Esophagus muscularis mucosa (tissue), 4 donors: ENCODE data around the gene FGD5. TPM values are rescaled to one million over a fixed set of nuclear protein-coding genes. Genes with fewer than 3 reads are reported as not detected.
"Not testable (repeated sequence)": the region's sequence is repeated elsewhere in the genome, so short reads cannot be mapped to it uniquely, and the experiment has no call there.

Experiments used
- DNase-seq: peaks from one replicate; pipeline ENCODE4 v3.0.0-alpha.2; 2017; ENCODE audit errors: extremely low spot score
- H3K27ac ChIP-seq, 4 donors: fragments of 200-600 bp; sonication (generic); replicated peaks in 1 of 4; 1 replicate in 3 of 4; 2 replicates in 1 of 4; pipeline ENCODE4 v1.5.1; 2016 to 2019; ENCODE audit warnings: mild to moderate bottlenecking in 1 of 4
- H3K27me3 ChIP-seq, 4 donors: fragments of 200-600 bp; sonication (generic); one replicate each; pipeline versions ENCODE4 v1.5.1 to v1.6.0; 2016 to 2019
- H3K36me3 ChIP-seq, 4 donors: fragments of 200-600 bp; sonication (generic); one replicate each; pipeline ENCODE4 v1.5.1; 2016 to 2019
- H3K4me1 ChIP-seq, 4 donors: fragments of 200-600 bp; sonication (generic); one replicate each; pipeline ENCODE4 v1.5.1; 2016 to 2019
- H3K4me3 ChIP-seq, 4 donors: fragments of 200-600 bp; sonication (generic); 1 replicate in 2 of 4; 2 replicates in 2 of 4; pipeline ENCODE4 v1.5.1; 2016 to 2019; ENCODE audit warnings: mild to moderate bottlenecking in 4 of 4, moderate library complexity in 1 of 4
- H3K9me3 ChIP-seq, 4 donors: fragments of 200-600 bp; sonication (generic); 1 replicate in 3 of 4; 2 replicates in 1 of 4; pipeline ENCODE4 v1.5.1; 2016 to 2019
- CTCF ChIP-seq, 3 experiments: fragments of 200-600 bp in 2 of 3; fragments of 450-650 bp in 1 of 3; sonication (generic) in 2 of 3; IDR thresholded peaks; one replicate each; pipeline ENCODE4 v1.5.1; 2017 to 2019; ENCODE audit warnings: antibody characterized with exemption in 3 of 3, mild to moderate bottlenecking in 2 of 3, moderate library complexity in 1 of 3
- EP300 ChIP-seq: sonication (generic); formaldehyde crosslinking; IDR thresholded peaks from one replicate; pipeline ENCODE4 v1.6.1; 2017; ENCODE audit warnings: antibody characterized with exemption
- POLR2A ChIP-seq: fragments of 450-650 bp; IDR thresholded peaks from one replicate; pipeline ENCODE4 v1.6.1; 2017; ENCODE audit warnings: antibody characterized with exemption, moderate library complexity, mild to moderate bottlenecking, low read depth
- POLR2AphosphoS5 ChIP-seq, 2 donors: sonication (generic); formaldehyde crosslinking; IDR thresholded peaks; one replicate each; pipeline ENCODE4 v1.6.1; 2017; ENCODE audit warnings: antibody characterized with exemption in 2 of 2
- WGBS: methylation state at CpG from one replicate; pipeline ENCODE4 v1.1.5; 2018; 5-methylcytosine and 5-hydroxymethylcytosine counted together
- intact Hi-C: fragments of 100-400 bp; cut with DNase I; formaldehyde crosslinking; loops from one replicate; pipeline ENCODE4 v1.15.1; 2023
- total RNA-seq, 4 donors: library from RNA; depleted of rRNA; stranded (reverse); fragments of >200 nt; gene quantifications; one replicate each; pipeline versions ENCODE4 v1.1.0 to v1.2.1, GENCODE V29; 2016

The FGD5 gene
- total RNA-seq, 4 donors from 2014 or later = 15.4 to 21.1 (median 16.1) TPM

- intact Hi-C loops = no loop called here
- Histone ChIP-seq H3K27me3 (no peaks in the 10 kb centered on the region), H3K36me3 (peaks cover 0 to 47% (median 30%) of the 10 kb centered on the region in 4 donors), H3K9me3 (peaks cover 0 to 11% (median 0%) of the 10 kb centered on the region in 4 donors), H3K4me1 (peaks cover 6 to 17% (median 11%) of the 10 kb centered on the region in 4 donors), H3K4me3 (no peak overlapping the region), H3K27ac (no peak overlapping the region)
- no peak for TF ChIP-seq POLR2A
- TF ChIP-seq CTCF (IDR thresholded peaks at IDR 0.05) = no peak
- TF ChIP-seq POLR2AphosphoS5 (IDR thresholded peaks at IDR 0.05) = no peak
- TF ChIP-seq EP300 = no peak
- DNase-seq = no peak
- 87% methylated on average over 4 of the region's 15 CpGs for WGBS
These were observed 82.4 kb downstream of the FGD5 start for GRCh38 chr3:14900881-14901873.

DNA sequence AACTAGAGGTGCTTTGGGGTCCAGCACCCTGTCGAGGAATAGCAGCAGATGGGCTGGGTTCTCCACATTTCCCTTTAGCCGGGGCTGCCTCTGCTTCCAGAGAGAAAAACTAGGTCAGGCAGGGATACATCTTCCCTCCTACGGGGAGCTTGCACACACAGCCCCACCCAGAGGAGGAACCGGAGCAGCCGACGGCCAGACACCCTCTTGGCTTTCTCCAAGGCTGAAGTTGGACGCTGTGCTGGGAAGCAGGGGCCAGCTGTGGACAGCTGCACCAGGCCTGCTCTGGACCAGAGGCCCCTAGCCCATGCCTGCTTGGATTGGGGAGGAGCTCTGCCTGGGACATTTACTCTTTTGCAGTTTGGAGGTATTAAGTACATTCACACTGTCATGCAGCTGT lies 84.0 kb downstream of the FGD5 start:
- Histone ChIP-seq H3K4me1 (peaks cover 6 to 28% (median 14%) of the 10 kb centered on the region in 4 donors), H3K27ac (peak overlapping the region in 1 of 4 donors; percentile 19), H3K4me3 (no peak overlapping the region), H3K9me3 (peaks cover 0 to 11% (median 0%) of the 10 kb centered on the region in 4 donors), H3K36me3 (peaks cover 0 to 47% (median 27%) of the 10 kb centered on the region in 4 donors), H3K27me3 (no peaks in the 10 kb centered on the region)
- intact Hi-C loops = no loop called here
- WGBS = 30% methylated on average over 3 of the region's 7 CpGs
- peak; percentile 93 for DNase-seq
- no peak for TF ChIP-seq POLR2A
- TF ChIP-seq POLR2AphosphoS5 (IDR thresholded peaks at IDR 0.05) = peak; percentile 53
- TF ChIP-seq CTCF (IDR thresholded peaks at IDR 0.05) = no peak

DNA sequence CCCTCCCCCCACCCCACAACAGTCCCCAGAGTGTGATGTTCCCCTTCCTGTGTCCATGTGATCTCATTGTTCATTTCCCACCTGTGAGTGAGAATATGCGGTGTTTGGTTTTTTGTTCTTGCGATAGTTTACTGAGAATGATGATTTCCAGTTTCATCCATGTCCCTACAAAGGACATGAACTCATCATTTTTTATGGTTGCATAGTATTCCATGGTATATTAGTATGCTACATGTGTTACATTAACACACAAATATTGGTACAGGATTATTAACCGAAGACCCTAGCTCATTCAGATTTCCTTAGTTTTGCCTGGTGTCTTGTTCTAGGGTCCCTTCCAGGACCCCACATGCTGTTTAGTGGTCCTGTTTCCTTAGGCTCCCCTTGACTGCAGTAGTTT lies 84.7 kb downstream of the FGD5 start:
- 97% methylated on average over 3 of the region's 3 CpGs for WGBS
- intact Hi-C loops, H3K27ac ChIP-seq: not testable (repeated sequence)

DNA sequence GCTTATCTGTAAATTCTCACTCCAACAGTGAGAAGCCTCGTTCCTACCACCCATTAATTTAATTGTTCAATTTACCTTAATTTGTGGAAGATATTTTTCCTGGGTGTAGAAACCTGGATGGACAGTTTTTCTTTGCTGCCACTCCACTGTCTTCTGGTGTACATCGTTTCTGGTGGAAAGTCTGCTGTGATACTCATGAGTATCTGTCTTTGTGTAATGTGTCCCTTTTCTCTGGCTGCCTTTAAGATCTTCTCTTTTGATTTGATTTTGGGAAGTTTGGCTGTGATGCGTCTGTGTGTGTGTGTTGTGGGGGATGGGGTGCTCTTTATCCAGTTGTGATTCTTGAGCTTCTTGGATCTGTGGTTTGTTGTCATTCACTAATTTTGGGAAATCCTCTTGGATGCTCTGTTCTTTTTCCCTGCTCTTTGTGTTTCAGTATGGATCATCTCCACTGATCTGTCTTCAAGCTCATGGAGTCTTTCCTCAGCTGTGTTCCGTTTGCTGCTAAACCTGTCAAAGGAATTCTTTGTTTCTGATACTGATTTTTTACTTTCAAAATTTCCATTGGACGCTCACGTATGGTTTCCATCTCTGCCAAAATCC lies 86.4 kb downstream of the FGD5 start:
- Histone ChIP-seq H3K4me1 (peaks cover 6 to 28% (median 17%) of the 10 kb centered on the region in 4 donors), H3K9me3 (peaks cover 0 to 11% (median 0%) of the 10 kb centered on the region in 4 donors), H3K36me3 (peaks cover 0 to 27% (median 13%) of the 10 kb centered on the region in 4 donors), H3K27ac (no peak overlapping the region), H3K4me3 (no peak overlapping the region), H3K27me3 (no peaks in the 10 kb centered on the region)
- TF ChIP-seq EP300 = no peak
- no peak for TF ChIP-seq POLR2A
- TF ChIP-seq POLR2AphosphoS5 (IDR thresholded peaks at IDR 0.05) = no peak
- no peak for TF ChIP-seq CTCF (IDR thresholded peaks at IDR 0.05)
- 96% methylated on average over 6 of the region's 6 CpGs for WGBS
- intact Hi-C loops = no loop called here
- DNase-seq = no peak

More for the DNA sequence above, 84.7 kb downstream of the FGD5 start:
- H3K4me3 ChIP-seq, DNase-seq, H3K27me3 ChIP-seq: not testable (repeated sequence)
- peaks cover 0 to 11% (median 0%) of the 10 kb centered on the region in 4 donors for H3K9me3 ChIP-seq
- H3K4me1 ChIP-seq = peaks cover 6 to 28% (median 17%) of the 10 kb centered on the region in 4 donors
- H3K36me3 ChIP-seq = peaks cover 0 to 39% (median 21%) of the 10 kb centered on the region in 4 donors

GRCh38 chr3:14906355-14906971 lies 87.7 kb downstream of the FGD5 start:
- DNase-seq = no peak
- peaks cover 0 to 11% (median 0%) of the 10 kb centered on the region in 4 donors for H3K9me3 ChIP-seq
- H3K4me1 ChIP-seq = peaks cover 6 to 28% (median 17%) of the 10 kb centered on the region in 4 donors
- no peak overlapping the region for H3K4me3 ChIP-seq
- intact Hi-C loops = no loop called here
- H3K36me3 ChIP-seq = peaks cover 0 to 28% (median 9%) of the 10 kb centered on the region in 4 donors
- TF ChIP-seq POLR2A (no peak), POLR2AphosphoS5 (IDR thresholded peaks at IDR 0.05) (no peak), EP300 (no peak), CTCF (IDR thresholded peaks at IDR 0.05) (no peak)
- no peaks in the 10 kb centered on the region for H3K27me3 ChIP-seq
- WGBS = 83% methylated on average over 9 of the region's 11 CpGs
- H3K27ac ChIP-seq = no peak overlapping the region
